ENCODE data around the gene CBX7.

The CBX7 gene

GRCh38 chr22:39148026-39148726 lies 4.3 kb downstream of the CBX7 start:
- H3K4me3 ChIP-seq (replicated peaks; ENCODE audit: insufficient read depth, low read length), result no peak overlapping the region
- H3K27ac ChIP-seq (replicated peaks), result no peak overlapping the region
- peaks cover 4% of the 10 kb centered on the region for H3K27me3 ChIP-seq (ENCODE audit: insufficient read depth, poor library complexity, severe bottlenecking)
- no peak for TF ChIP-seq SPI1 (IDR thresholded peaks at IDR 0.05; ENCODE audit: borderline replicate concordance, low read depth)
- DNase-seq (ENCODE audit: low read depth in 1 of 2, low spot score in 1 of 2), result no peak

- Histone ChIP-seq H3K27ac (replicated peaks) (no peak overlapping the region), H3K27me3 (ENCODE audit: insufficient read depth, poor library complexity, severe bottlenecking) (no peaks in the 10 kb centered on the region), H3K4me3 (replicated peaks; ENCODE audit: insufficient read depth, low read length) (no peak overlapping the region)
- no peak for TF ChIP-seq REST (IDR thresholded peaks at IDR 0.05; ENCODE audit: insufficient replicate concordance, low read depth)
- no peak for TF ChIP-seq POLR2AphosphoS5 (IDR thresholded peaks at IDR 0.05; ENCODE audit: low read depth)
- TF ChIP-seq GABPA (IDR thresholded peaks at IDR 0.05; ENCODE audit: low read depth), result no peak
- no peak for TF ChIP-seq CTCF (IDR thresholded peaks at IDR 0.05; ENCODE audit: insufficient read depth, low read length)
- no peak for TF ChIP-seq SPI1 (IDR thresholded peaks at IDR 0.05; ENCODE audit: borderline replicate concordance, low read depth)
- DNase-seq (ENCODE audit: low read depth in 1 of 2, low spot score in 1 of 2), result no peak
Observed at GRCh38 chr22:39147335-39148025, 5.0 kb downstream of the CBX7 start.

- Histone ChIP-seq H3K27ac (replicated peaks) (peak overlapping the region; percentile 44; the same call in 1 of the 2 replicates), H3K4me3 (replicated peaks; ENCODE audit: insufficient read depth, low read length) (peak overlapping the region; percentile 64; the same call in 1 of the 2 replicates), H3K27me3 (ENCODE audit: insufficient read depth, poor library complexity, severe bottlenecking) (no peaks in the 10 kb centered on the region)
- no peak for DNase-seq (ENCODE audit: low read depth in 1 of 2, low spot score in 1 of 2)
- TF ChIP-seq GABPA (IDR thresholded peaks at IDR 0.05; ENCODE audit: low read depth), result no peak
- no peak for TF ChIP-seq REST (IDR thresholded peaks at IDR 0.05; ENCODE audit: insufficient replicate concordance, low read depth)
- no peak for TF ChIP-seq POLR2AphosphoS5 (IDR thresholded peaks at IDR 0.05; ENCODE audit: low read depth)
- TF ChIP-seq CTCF (IDR thresholded peaks at IDR 0.05; ENCODE audit: insufficient read depth, low read length), result no peak
Observed at GRCh38 chr22:39146256-39147101, 6.0 kb downstream of the CBX7 start.

All from HL-60 (cell line).